Stimulated activated CD8-positive, alpha-beta memory T cell treated with anti-CD3 and anti-CD28 coated beads, Interleukin-15, amount 100 ng/mL, for 1 hour (primary cell): Measurements from ENCODE around the gene AFAP1.

ENCODE experiments used
- DNase-seq: peaks from one replicate; pipeline ENCODE4 v3.0.0-alpha.2; 2020; ENCODE audit warnings: low read depth

AFAP1 gene

DNA sequence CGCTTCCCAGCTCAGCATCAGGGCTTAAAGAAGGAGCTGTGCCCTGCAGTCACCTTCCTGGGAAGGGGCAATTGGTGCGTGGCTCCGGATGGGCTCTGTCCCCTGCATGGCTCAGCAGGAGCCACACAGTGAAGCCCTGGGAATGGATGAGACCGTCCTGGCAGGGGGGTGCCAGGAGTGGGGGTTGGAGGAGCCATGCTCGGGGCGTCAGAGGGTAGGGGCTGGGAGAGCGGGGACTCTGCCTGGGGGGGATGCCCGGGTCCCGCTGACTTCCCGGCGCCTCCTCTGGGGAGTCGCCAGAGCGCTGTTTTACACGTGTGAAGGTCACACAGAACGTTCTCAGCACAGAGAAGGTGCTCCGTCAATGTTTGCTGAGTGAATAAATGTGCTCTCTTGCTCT lies 184.1 kb downstream of the AFAP1 start:
- no peak for DNase-seq

DNA sequence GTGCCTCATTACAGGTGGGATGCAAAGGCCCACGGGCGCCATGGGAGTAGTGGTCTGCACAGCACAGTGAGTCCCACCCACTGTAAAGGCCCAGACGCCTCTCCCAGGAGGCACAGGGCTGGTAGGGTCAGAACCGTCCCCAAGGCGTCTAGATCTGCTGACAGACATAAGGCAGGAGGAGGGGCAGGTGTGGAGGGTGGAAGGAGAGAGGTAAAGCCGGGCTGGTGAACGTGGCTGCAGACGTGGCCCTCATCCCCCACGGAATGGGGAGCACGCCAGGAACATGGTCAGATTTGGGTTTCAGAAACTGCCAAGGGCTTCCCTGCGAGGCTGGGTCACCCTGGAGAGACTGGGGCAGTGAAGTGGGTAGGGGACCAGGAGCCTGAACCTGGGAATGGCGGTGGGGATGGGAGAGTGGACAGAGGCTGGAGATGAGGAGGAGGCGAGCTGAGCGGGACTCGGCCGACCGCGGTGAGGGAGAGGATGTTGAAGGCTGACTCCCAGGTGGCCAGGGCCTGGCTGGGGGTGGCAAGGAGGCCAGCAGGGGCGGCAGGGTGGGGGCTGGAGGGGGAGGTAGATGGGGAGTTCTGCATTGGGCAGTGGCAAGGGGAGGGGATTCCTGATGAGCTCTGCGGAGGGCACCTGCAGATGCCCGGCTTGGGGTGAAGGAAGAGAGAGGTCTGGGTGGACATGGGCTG lies 184.9 kb downstream of the AFAP1 start:
- DNase-seq: no peak

DNA sequence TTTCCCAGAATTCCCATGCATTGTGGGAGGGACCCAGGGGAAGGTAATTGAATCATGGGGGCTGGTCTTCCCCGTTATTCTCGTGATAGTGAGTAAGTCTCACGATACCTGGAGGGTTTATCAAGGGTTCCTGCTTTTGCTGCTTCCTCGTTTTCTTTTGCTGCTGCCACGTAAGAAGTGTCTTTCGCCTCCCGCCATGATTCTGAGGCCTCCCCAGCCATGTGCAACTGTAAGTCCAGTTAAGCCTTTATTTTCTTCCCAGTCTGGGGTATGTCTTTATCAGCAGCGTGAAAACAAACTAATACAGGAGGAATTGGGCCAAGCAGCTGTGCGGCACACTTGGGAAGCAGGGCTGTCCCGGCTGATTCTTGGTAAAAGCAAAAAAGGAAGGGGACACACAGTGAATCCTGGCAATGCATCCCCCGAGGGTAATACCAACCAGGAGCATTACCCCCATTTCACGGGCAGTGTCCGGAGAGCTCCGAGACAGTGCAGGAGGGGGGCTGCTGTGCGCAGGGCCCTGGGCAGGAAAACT lies 185.7 kb downstream of the AFAP1 start:
- no peak for DNase-seq

DNA sequence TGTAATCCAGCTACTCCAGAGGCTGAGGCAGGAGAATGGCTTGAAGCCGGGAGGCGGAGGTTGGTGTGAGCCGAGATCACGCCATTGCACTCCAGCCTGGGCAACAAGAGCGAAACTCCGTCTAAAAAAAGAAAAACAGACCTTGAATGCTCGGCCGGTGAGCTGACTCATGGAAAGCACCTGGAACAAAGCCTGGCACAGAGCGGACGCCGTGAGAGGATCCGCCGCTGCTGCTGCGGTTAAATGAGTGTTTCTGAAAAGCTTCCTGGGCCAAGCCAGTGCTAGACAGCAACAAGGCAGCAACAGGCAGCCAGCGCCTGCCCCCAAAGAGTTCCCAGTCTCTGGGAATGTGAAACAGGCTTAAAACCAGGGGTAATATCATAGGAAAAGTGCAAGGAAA lies 186.4 kb downstream of the AFAP1 start:
- DNase-seq: no peak

DNA sequence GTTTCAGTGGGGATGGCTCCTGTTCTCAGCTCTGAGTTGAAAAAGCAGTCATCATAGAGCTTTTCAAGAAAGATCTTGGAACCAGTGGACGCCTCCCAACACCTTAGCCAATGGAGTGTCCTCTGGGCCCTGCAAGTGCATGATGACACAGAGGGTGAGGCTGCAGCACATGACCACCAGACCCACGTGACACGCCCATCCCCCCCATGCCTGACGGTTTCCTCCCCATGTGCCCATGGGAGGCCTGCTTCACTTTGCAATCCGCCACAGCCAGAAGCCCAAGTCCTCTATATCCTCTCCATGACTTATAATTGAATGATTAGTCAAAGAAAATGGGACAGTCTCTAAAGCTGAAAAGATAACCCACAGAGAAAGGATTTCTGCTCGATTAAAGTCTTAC lies 187.0 kb downstream of the AFAP1 start:
- no peak for DNase-seq

DNA sequence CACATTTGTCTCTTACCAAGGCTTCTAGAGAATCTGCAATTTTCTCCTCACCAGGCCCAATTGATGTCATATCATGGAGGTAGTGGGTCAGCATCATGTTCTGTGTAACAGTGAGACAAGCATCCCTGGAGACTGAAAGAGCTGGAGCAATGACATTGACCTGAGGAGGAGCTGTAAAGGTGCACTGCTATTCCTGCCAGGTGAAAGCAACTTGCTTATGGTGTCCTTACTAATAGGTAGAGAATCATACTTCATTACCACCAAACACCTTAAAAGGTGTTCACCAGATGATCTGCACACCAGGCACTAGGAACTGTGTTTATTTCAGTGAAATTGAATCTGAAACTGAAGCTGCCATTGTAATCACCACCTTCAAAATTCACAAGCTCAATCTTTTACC lies 188.7 kb downstream of the AFAP1 start:
- no peak for DNase-seq

DNA sequence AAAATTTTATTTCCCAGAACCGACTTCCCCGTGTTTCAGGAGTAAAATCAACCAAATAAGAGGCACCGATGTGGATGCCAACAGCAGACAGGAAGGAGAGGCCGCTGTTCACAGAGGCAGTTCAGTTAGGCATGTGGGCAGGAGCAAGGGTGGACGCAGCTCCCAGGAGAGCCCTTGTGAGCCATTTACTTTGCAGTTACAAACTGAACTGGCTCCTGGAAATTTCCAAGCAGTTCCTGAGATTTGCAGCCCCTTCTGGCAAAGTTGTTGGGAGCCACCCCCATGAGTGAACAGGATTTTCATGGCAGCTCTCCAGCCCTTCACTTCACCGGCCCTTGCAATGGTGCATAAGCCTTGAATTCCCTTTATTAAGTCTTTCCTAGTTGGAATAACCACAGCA lies 189.1 kb downstream of the AFAP1 start:
- DNase-seq: no peak

DNA sequence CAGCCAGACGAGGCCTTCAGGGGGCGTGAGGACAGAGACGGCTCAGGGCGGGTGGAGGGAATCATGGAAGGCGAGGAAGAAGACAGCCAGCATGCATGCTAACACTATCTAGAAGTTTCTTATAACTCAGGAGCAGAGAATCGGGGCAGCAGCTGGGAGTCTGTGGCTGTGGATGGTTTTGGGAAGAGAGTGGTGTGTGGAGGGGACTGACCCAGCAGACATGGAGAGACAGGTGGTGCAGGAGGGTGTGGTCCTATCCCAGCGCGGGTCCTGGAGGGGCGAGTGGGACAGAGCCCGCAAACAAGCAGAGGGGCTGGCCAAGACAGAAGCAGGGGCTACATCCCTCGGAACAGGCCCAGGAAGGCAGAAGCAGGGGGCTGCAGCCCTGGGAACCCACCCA lies 192.1 kb downstream of the AFAP1 start:
- no peak for DNase-seq

DNA sequence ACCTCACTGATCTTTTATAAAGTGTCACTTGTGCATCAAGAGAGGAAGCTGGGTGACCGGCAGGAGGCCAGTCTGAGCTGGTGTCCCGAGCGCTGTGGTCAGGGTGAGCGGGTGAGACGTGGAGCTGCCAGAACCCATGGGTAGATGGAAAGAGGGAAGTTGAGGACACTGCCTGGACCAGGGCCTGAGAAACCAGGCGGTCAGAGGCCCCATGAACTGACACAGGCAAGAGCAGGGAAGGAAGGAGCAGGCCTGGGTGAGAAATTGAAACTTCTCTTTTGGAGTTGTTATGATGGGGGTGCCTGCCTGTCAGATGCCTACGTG lies 192.6 kb downstream of the AFAP1 start:
- DNase-seq: no peak

DNA sequence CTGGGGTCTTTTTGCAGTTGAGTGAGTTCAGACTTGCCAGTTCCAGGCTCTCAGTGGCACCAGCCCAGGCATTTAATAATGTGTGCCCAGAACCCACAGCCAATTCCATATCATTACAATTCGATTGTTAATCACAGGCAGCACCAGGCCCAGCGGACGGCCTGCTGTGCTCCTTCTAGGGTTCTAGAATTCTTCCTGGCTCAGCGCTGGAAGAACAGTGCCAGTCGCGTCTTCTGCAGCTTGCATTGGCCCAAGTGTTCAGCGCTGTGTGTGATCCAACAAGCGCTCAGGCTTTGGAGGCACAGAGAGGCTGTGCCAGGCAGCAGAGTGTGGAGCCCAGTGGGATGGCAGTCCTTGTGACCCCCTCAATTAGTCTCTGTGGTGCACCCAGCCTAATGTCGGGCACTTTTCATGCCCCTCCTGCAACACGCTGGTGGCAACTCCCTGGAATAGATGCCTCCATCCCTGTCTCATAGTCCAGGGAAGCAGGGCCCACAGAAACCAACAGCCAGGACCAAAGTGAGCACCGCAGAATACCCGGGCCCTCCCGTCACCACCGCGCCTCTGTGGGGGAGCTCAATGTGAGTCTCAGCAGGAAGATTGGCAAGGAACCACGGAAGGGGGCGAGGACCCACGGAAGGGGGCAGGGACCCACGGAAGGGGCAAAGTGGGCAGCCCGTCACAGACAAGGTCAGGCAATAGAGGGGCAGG lies 193.2 kb downstream of the AFAP1 start:
- DNase-seq: no peak

DNA sequence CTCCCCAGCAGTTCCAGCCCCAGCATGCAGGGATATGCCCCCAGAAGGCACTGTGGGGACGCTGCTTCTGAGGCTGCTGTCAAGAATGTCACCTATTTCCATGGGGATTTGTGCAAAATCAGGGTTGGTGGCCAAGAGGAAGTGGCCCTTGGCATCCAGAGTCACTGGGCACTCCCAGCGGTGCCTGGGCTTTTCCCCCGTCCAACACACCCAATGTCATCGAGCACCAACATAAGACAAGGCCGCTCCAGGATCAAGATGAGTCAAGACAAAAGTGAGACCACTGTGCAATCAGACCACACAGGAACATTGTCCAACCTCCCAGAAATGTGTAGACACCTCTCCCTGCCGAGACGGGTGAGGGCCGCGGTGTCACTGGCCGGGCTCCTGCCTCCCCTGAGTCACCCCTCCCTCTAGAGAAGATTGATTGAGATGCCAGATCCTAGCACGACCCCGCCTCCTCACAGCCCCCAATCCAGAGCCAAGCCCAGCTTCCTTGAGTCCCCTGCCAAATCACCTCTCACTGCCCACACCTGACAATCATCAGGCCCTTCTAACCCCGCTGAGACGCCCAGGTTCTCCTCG lies 194.3 kb downstream of the AFAP1 start:
- DNase-seq: no peak

DNA sequence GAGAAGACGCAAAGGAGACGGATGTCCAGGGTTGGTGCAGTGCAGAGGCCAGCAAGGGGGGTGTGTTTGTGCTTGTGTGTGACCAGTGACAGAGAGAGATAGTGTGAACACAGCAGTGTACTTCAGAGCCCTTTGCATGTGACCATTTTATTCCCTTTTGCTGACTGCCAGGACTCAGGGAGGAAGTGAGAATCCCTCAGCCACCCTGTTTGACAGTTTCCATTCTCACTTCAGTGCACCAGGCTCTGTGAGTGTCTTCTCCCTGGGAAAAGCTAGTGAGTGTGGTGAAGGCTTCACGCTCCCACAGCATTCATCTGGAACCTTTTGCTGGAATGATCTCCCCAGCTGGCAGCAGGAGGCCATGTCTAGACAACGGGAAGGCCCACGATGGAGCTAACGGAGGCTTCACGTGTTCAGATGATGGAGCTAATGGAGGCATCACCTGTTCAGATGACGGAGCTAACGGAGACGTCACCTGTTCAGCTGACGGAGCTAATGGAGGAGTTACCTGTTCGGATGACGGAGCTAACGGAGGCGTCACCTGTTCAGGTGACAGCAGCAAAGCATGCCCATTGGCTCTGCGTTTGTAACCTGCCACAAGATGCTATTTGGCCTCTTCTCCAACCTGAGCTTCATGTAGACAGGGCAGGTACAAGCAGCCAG lies 195.4 kb downstream of the AFAP1 start:
- no peak for DNase-seq

DNA sequence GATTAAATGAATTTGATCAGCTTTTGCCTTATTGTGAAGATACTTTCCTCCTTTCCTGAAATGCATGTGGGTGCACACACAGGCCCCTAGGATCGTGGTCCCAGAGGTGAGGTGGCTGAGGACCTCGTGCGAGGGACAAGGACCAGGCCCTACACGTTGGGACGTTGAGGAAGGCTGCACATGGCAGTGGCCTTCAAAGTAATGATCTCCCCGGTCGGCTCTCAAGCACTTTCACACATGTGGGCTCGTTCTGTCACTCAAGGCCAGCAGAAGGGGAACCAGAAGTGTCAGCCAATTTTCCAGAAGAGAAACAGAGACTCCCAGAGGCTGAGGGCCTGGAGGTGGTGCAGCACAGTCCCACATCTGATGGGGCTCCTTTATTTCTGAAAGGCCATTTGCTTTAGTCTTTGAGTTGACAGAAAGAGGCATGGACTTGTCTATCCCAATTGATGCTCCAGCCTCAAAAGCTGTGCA lies 196.8 kb downstream of the AFAP1 start:
- DNase-seq: no peak

DNA sequence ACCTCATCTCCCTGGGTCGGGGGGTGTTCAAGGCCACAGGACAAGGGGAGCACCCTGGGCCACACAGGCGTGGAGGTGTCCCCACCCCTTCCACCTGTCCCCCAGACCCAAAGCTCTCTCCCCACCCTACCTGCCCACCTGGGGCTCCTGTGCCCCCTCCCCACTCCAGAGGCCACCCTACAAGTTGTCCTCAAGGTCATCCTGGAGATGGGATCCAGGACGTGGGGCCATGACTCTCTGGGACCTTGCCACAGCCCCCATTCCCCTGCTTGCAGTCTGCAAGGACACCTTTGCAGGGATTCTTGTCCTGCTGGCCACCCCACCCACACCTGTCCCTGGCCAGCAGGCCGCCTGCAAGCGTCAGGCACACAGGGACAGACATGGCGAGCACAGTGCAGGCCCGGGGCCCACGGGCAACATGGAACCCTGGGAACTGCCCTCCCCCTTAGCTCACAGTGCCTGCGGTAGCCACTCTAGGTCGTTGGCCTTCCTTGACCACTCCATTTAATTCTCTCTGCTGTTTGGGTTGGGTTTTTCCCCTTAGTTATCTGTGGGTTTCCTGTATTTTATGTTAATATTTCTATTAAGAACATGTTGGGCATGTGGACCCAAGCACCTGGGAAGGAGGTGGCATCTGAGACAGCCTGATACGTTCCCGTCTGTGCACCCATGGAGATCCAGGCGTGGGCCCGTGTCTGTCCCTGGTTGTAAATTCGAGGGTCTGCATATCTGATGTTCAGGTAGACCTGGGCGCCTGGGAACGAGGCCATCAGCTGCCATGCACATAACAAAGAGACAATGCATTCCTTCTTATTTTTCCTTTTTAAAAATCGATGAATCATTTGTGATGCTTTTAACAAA lies 197.5 kb downstream of the AFAP1 start:
- no peak for DNase-seq

DNA sequence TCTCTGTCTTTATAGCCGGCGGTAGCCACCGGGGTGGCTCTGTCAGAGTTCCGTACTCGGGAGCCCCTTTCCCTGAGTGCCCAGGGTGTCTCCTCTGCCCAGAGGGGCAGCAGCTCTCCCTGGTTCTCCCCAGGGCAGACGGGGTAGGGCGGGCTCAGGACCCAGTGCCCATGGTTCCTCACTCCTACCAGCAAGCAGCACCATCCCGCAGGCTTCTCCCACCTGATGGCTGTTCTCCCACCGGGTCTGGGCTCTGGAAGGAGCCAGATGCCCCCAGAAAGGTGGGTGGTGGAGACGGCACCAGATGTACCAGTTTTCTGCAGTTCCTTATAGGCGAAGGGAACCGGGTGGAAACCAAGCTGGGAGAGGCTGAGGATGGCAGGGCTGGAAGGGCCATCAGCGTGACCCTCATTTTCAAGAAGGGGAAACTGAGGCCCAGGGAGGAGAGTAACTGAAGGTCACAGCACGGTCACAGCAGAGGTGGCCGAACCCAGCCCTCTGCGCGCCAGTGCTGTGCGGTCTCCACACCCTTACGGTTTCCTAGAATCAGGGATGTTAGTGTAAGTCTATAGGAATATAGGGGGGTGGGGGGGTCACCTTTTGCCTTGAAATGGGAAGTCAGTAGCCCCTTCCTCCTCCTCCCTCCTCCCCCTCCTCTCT lies 198.7 kb downstream of the AFAP1 start:
- DNase-seq: no peak

DNA sequence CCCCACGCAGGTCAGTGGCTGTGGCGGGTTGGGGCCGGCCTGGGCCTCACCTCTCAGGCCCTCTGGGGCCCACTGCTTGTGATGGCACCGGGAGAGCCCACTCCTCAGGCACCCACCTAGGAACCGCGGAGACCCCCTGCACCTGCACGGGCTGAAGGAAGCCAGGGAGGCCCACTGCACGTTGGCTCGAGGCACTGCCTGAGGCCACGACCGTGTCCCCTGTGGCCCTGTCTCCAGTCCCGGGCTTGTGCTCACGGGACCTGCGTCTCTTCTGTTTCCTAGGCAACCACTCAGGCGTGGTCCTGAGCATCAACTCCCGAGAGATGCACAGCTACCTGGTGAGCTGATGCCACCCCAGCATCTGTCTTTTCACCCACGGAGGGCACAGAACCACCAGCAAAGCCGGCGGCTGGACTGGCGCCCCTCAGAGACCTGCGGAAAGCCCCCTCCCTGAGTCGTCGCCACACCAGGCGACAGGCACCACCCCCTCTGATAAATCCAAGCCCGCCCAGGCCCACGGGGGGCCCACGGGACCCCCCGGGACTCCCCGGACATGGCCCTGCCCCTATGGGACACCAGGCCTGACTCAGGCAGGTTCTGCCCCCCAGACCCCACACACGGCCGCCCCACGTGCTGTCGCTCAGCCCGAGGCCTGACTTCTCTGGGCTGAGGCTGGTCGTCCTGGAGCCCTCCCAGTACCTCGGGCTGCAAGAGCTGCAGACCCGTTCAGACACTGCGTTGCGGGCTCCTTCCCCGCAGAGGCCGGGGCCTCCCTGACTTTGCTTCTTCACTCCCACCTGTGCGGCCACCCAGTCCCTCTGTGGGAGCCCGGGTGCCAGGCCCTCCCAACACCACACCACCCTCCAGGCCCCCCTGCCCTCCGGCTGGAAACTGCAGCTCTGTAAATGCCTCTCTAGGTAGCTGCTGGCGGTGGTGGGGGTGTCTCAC lies 199.5 kb downstream of the AFAP1 start:
- DNase-seq: no peak

DNA sequence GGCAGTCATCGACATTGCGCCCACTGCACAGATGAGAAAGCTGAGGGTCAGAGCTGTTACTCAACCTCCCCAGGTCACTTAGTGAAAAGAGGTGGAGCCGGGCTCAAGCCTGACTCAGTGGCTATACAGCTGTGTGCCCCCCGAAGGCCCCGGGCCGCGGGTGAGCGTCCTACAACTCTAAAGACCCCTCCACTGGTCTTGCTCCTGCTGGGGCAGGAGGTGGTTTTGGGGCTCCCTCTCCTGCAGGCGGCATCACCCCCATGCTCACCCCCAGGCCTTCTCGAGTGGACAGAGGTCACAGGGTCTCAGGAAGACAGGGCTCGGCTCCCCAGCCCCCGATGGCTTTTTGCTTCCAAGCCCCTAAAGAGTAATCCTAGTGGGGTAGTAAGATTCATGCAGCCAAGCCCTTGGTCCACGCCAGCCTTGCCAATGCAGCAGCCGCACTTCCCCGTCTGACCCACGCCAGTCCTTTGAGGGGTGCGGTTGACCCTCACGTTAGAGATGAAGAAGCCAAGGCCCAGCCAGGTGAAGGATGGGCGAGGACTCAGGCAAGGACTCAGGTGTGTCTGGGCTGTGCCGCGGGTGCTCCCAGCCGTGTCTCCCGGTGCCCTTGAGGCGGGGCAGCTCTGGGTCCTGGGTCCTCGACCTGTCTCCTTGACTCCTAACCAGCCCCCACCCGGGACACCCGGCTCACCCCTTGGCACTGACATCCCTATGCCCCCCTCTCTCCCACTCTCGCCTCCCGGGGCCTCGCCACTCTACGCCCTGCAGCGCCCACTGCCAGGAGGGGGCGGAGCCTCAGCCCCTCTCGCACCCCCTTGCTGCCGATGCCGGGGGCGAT lies 200.4 kb downstream of the AFAP1 start:
- no peak for DNase-seq

DNA sequence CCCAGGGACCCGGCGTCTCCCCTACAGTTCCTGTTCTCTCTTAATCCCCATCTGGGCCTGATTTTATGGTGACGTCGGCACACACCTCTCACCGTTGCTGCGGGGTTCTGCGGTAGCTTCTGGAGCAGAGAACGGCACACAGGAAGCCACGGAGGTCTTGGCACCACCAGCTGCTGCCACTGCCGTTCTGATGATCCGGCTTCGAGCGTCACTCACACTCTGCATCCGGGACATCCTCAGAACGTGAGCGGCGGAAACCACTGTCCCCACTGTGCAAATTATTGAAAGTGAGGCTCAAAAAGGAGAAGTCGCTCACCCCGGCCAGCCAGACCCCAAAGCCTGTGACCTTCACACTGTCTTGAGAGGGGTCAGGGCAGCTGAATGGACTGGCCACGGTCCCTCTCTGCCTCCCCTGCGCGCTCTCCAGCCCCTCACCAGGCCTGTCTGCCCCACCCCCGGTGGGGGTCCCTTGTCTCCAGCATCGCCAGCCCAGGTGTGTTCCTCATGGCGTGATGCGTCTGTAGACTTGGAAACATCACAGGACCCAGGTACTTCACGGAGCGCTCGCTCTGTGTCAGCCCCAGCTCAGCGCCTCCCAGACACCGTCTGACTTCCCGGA lies 201.1 kb downstream of the AFAP1 start:
- DNase-seq: no peak
